Left renal cortex interstitium (tissue), 4 donors: ENCODE measurements around the gene OTUB2. TPM values are rescaled to one million over a fixed set of nuclear protein-coding genes. Genes with fewer than 3 reads are reported as not detected.

Experiments used
- DNase-seq, 4 donors: peaks; one replicate each; pipeline ENCODE4 v3.0.0-alpha.2; 2013; ENCODE audit warnings: low read depth in 4 of 4, low spot score in 2 of 4, missing footprints in 1 of 4
- polyA plus RNA-seq, 4 donors: library from polyadenylated mRNA; unstranded; fragments of 120-200 nt; gene quantifications; one replicate each; pipeline ENCODE4 v1.2.1, GENCODE V29; 2013; ENCODE audit not compliant: insufficient read length in 4 of 4

The OTUB2 gene
- polyA plus RNA-seq, 4 donors = 4.2 to 5.0 (median 4.6) TPM

DNA sequence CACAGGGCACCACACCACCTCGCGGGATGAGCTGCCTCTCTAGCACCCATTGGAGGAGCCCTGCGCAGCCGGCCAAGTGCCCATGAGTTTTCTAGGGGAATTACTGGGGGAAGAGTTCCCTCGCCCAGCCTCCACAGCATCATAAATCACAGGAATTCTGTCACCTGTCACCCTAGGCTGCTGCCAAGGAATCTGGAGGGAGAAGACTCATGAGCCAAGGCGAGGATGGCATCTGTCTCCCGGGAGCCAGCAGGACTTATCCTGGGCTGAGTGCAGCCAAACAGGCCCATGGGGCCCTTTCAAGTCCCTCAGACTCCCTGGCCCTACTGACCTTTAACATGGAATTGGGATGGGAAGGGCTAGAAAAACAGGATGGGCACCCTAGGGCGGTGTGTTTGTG, 7.8 kb upstream of the OTUB2 start:
- no peak for DNase-seq

GRCh38 chr14:94019329-94019728, 6.8 kb upstream of the OTUB2 start:
- DNase-seq = no peak

GRCh38 chr14:94020267-94020666, 5.9 kb upstream of the OTUB2 start:
- no peak for DNase-seq

GRCh38 chr14:94021001-94021400, 5.1 kb upstream of the OTUB2 start:
- DNase-seq = no peak

DNA sequence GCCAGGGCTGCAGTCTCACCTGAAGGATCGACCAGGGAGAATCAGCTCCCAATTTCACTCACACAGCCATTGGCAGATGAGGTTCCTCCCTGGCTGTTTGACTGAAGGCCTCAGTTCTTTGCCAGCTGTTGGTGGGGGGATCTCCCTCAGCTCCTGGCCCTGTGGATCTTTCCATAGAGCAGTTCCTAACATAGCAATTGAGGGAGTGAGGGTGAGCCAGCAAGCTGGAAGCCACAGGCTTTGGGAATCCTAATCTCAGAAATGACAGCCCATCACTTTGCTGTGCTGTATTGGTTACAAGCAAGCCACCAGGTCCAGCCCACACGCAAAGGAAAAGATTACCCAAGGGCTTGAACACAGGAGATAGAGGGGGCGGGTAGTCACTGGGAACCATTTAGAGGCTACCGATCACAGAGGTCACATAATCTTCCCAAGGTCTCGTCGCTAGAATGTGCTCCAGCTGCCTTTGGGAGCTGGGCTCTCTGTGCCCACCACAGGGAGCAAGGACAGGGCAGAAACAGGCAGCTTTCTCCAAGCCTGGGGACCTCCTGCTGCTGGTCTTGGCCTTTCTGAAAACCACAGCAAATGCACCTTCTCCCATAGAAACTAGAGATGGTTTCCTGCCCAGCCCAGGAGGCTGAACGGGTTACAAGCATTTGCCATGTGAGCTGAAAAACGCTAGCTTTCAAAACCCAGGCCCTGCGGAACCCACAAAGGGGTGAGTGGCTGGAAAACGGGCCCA, 4.6 kb upstream of the OTUB2 start:
- no peak for DNase-seq

- no peak for DNase-seq
Measured at GRCh38 chr14:94022532-94023411, 3.4 kb upstream of the OTUB2 start.

- DNase-seq = no peak
Measured at GRCh38 chr14:94024549-94024948, 1.6 kb upstream of the OTUB2 start.

DNA sequence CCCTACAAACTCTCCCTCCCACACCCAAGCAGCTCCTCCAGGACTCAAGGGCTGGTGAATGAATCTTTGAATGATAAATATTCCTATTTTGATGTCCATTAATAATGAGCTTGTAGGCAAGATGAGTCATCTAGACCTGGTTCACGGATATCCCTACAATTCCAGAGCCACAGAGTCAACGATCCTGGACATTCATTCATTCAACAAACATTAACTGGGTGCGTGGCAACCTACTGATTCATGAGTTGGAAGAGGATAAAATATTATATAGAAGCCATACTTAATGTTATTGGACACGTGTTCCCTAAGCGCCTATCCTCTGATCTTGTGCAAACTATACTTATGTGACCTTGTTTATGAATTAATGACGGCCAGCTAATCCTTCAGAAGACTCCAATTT, 420 bp upstream of the OTUB2 start:
- no peak for DNase-seq

DNA sequence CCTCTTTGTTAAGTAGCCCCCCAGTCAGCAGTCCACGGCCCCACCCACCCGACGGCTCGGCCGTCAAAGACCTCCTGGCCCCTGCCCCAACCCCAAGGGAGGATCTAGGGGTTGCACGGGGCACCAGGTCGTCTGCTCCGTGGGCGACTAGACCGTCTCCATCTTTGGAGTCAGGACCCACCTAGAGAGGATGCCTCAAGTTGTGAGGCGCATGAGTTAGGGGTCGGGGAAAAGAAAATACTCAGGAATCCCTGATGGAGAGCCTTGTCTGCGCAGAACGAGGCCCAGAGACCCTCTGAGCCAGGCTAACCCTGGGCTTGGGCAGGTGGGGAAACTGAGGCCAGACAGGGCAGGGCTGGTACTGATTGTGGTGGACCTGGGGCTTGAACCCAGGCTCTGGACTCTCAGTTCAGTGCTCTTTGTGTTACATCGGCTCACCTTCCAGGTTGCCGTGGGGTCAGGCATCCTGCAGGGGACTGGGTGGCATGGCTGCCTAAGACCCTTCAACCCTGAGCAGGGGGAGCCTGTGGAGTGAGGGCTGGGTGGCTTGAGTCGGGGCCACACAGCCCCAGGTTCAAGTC, 839 bp downstream of the OTUB2 start:
- DNase-seq = no peak

DNA sequence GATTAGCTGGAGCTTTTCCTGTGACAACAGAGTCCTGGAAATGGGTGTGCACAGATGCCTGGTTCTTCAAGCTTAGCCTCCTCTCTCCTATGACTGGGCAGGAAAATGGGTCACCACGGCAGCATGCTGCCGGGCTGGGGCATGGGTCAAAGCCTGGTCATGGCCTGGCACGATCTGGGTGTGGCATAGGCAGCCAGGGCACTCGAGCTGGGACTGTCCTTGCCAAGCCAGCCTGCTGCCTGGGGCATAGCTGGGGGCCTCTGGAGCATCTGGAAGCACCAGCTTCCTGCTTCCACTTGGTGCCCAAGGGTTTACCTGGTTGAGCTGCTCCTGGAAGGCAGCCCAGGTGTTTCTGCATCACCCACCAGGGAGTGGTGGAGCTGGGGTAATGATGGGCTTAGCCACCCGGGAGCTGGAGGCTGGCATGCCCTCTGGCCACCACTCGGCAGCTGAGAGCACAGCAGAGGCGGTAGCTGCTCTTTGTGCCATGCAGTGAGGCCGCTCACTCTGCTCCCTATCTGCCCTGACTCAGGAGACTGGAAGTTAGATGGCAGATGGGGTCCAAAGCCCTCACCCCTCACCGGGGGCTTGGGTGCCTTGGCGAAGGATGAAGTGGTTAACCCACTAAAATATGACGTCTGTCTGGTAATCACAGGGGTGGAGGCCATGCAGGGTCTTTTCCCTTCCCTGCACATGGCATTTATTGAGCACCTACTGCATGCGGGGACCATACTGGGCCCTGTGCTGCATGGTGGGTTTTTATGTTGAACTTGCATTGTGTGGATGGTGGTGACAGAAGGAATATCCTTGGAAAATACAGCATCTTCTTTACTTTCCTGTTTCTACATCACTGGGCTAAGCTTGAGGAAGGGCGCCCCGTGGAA, 1.7 kb downstream of the OTUB2 start:
- no peak for DNase-seq

- no peak for DNase-seq
Measured at GRCh38 chr14:94028450-94028826, 2.3 kb downstream of the OTUB2 start.

- no peak for DNase-seq
Measured at GRCh38 chr14:94029265-94029664, 3.1 kb downstream of the OTUB2 start.

- no peak for DNase-seq
Measured at GRCh38 chr14:94029671-94030203, 3.6 kb downstream of the OTUB2 start.

DNA sequence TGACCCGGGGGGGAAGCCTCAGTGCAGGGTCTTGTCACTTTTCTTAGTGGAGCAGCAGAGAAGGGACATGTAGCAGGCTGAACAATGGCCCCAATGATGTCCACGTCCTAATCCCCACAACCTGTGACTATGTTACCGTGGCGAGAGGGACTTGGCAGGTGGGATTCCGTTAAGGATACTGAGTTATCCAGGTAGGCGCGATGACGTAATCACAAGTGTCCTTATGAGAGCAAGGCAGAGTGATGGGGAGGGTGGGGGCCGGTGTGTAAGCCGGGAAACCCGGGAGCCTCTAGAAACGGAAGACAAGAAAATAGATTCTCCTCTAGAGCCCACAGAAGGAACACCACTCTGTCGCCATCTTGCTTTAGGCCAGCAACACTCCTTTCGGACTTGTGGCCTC, 4.4 kb downstream of the OTUB2 start:
- no peak for DNase-seq

DNA sequence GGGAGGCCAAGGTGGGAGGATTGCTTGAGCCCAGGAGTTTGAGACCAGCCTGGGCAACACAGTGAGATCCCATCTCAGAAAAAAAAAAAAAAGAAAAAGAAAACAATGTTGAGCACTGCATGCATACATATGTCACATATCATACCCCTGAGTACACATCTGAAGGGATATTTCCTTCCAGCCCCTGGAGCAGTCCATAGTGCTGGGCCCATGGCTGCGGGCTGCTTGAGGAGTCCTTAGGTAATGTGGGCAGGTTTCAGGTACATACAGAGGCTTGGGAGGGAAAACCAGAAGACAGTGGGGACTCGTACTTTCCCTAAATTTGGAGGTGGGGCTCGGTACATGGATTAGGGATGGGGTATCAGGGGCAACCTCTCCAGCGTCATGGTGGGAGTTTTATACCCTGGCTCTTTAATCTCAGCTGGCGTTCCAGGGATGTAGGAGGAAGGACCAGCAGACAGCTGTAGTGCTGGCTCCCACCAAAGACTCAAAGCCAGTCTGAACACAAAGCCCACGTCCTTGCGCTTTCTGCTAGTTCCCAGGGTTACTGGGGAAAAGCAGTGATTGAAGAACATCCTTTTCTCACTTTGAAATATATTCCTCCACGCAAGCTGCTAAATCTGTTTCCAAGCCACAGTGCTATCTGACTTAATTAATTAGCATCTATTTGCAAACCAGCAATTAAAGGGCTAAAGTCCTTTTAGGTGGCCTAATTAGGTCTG, 5.2 kb downstream of the OTUB2 start:
- no peak for DNase-seq

DNA sequence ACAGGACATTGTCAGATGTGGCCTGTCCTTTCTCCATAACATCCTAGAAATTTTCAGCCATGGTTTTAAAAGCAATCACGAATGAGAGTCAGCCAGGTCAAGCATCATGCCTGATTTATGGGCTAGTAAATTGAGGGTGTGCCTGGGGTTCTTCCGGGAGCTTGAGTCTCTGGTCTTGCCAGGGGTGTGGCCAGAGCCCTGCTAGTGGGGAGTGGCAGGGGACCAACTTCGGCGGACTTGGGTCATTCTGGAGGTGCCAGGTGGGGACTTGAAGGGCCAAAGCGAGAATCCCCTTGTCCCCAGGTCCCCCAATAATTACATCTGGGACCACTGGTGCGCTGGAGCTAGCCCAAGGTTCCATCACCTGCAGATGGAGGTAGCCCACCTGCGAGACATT, 5.7 kb downstream of the OTUB2 start:
- no peak for DNase-seq

GRCh38 chr14:94034886-94035285, 8.7 kb downstream of the OTUB2 start:
- no peak for DNase-seq

DNA sequence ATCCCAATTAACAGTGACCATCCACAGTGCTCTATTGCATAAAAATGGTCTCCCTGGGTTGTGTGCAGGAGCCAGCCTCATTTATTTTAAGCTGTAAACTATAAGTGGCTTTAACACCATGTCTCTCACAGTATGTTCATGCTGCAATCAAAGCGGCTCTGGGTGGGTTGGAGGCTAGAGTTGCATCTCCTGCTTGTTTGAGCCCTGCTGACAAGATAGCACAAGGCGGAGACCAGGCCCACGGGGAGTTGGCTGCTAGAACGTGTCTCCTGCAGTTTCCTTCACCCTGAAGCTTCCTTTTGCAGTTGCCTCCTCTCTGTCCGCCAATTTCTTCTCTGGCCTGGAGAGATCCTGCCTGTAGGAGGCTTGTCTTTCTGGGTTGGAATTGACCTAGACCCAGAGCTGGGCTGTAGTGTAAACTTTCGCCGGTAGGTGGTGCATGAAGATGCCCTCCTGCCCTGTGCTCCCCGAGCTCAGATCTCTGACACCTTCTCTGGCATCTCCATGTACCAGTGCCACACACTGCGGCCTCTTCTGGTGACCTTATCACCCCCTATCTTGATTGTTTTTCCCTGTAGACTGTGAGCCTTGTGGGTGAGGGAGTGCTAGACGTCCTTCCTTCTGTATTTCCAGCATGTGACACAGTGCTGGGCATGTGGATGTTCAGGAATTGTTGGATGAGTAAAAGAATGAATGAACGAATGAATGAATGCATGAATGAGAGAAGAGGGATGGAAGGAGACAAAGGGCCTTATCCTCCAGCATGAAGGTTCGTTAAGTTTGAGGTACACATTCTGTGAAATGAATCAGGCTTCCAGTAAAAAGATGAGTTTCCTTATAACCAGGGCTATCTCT, 10.4 kb downstream of the OTUB2 start:
- no peak for DNase-seq

DNA sequence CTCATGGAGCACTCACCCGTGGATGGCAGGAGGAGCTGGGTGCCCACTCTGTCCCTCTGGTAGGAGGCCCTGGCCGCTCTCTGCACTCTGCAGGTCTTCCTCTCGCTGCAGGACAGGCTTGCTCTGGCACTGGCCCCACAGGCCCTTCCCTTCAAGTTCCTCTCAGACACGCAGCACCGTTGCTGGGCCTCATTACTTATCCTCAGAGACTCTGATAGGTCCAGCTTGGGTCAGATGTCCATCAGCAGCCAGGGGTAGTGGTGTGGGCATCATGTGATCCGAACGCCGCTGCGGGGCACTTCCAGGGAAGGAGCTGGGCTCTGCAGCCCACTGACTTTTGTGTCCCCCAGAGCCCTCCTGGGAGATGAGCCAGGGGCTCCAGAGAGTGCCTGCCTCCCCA, 11.8 kb downstream of the OTUB2 start:
- DNase-seq = no peak
